ENCODE data around the gene MACROD2. TPM values are rescaled to one million over a fixed set of nuclear protein-coding genes. Genes with fewer than 3 reads are reported as not detected.

The MACROD2 gene
- total and polyA plus RNA-seq, 8 donors = 0.78 to 31.3 (median 10.9) TPM; not detected in 1

- no peaks in the 10 kb centered on the region for H3K36me3 ChIP-seq
- no peak for TF ChIP-seq EP300 (IDR thresholded peaks at IDR 0.05)
- no peak for TF ChIP-seq POLR2AphosphoS5 (IDR thresholded peaks at IDR 0.05)
- TF ChIP-seq CTCF (IDR thresholded peaks at IDR 0.05) = no peak
- DNase-seq = no peak
- no peaks in the 10 kb centered on the region for H3K9me3 ChIP-seq
- H3K4me1 ChIP-seq = peaks cover 0 to 6% (median 2%) of the 10 kb centered on the region in 4 donors
- intact Hi-C loops (cut with DNase I; ENCODE audit: low total_unique reads) = no loop called here
- no peak overlapping the region for H3K27ac ChIP-seq
- 84 to 91% (median 89%) methylated on average over 5 of the region's 5 CpGs for WGBS, 5 donors
- no peaks in the 10 kb centered on the region for H3K27me3 ChIP-seq
- no peak overlapping the region for H3K4me3 ChIP-seq
These were observed 1715.3 kb downstream of the MACROD2 start for GRCh38 chr20:15710636-15711035.

- WGBS, 5 donors = 23 to 50% (median 37%) methylated on average over 7 of the region's 7 CpGs
- no peak overlapping the region for H3K27ac ChIP-seq
- no peak for TF ChIP-seq POLR2A (IDR thresholded peaks at IDR 0.05)
- no peak for TF ChIP-seq CTCF (IDR thresholded peaks at IDR 0.05)
- TF ChIP-seq POLR2AphosphoS5 (IDR thresholded peaks at IDR 0.05) = no peak
- TF ChIP-seq EP300 (IDR thresholded peaks at IDR 0.05) = no peak
These were observed 1715.9 kb downstream of the MACROD2 start for GRCh38 chr20:15711177-15711576.

GRCh38 chr20:15716256-15716655 lies 1720.9 kb downstream of the MACROD2 start:
- peaks cover 0 to 4% (median 2%) of the 10 kb centered on the region in 4 donors for H3K4me1 ChIP-seq
- intact Hi-C loops (cut with DNase I; ENCODE audit: low total_unique reads) = no loop called here
- H3K27me3 ChIP-seq = no peaks in the 10 kb centered on the region
- no peak overlapping the region for H3K27ac ChIP-seq
- DNase-seq = peak in 1 of 2 donors; percentile 41
- TF ChIP-seq POLR2A (IDR thresholded peaks at IDR 0.05) = no peak
- TF ChIP-seq POLR2AphosphoS5 (IDR thresholded peaks at IDR 0.05) = no peak
- no peak for TF ChIP-seq CTCF (IDR thresholded peaks at IDR 0.05)
- TF ChIP-seq EP300 (IDR thresholded peaks at IDR 0.05) = no peak
- H3K4me3 ChIP-seq = no peak overlapping the region
- no peaks in the 10 kb centered on the region for H3K36me3 ChIP-seq
- H3K9me3 ChIP-seq = no peaks in the 10 kb centered on the region
- 70 to 78% (median 74%) methylated on average over 5 of the region's 5 CpGs for WGBS, 5 donors

More at GRCh38 chr20:15711177-15711576, 1715.9 kb downstream of the MACROD2 start:
- intact Hi-C loops (cut with DNase I; ENCODE audit: low total_unique reads) = no loop called here
- Histone ChIP-seq H3K4me3 (no peak overlapping the region), H3K27me3 (no peaks in the 10 kb centered on the region), H3K36me3 (no peaks in the 10 kb centered on the region), H3K4me1 (peaks cover 0 to 6% (median 2%) of the 10 kb centered on the region in 4 donors), H3K9me3 (no peaks in the 10 kb centered on the region)
- DNase-seq = peak in 1 of 2 donors; percentile 27

- intact Hi-C loops (cut with DNase I; ENCODE audit: low total_unique reads) = no loop called here
- Histone ChIP-seq H3K27ac (no peak overlapping the region), H3K9me3 (peaks cover 0 to 5% (median 2%) of the 10 kb centered on the region in 4 donors), H3K4me1 (no peaks in the 10 kb centered on the region), H3K27me3 (no peaks in the 10 kb centered on the region), H3K4me3 (no peak overlapping the region), H3K36me3 (no peaks in the 10 kb centered on the region)
- WGBS, 5 donors = 81 to 97% (median 87%) methylated on average over 1 of the region's 1 CpG
- TF ChIP-seq EP300 (IDR thresholded peaks at IDR 0.05) = no peak
- no peak for TF ChIP-seq CTCF (IDR thresholded peaks at IDR 0.05)
- no peak for TF ChIP-seq POLR2AphosphoS5 (IDR thresholded peaks at IDR 0.05)
- no peak for TF ChIP-seq POLR2A (IDR thresholded peaks at IDR 0.05)
- DNase-seq = no peak
These were observed 1731.1 kb downstream of the MACROD2 start for GRCh38 chr20:15726416-15726815.
